Coronary artery (tissue), 2 donors: ENCODE measurements around the gene KDM6A.
"Not testable (repeated sequence)": the region's sequence is repeated elsewhere in the genome, so short reads cannot be mapped to it uniquely, and the experiment has no call there.

Experiments used
- DNase-seq: peaks from one replicate; pipeline ENCODE4 v3.0.0-alpha.2; 2017; ENCODE audit warnings: low spot score
- H3K27ac ChIP-seq, 2 donors: fragments of 200-600 bp; sonication (generic); one replicate each; pipeline ENCODE4 v1.5.1; 2016 to 2019
- H3K4me3 ChIP-seq: fragments of 200-600 bp; sonication (generic); 2 replicates; pipeline ENCODE4 v1.5.1; 2016; ENCODE audit warnings: mild to moderate bottlenecking, moderate library complexity
- TF ChIP-seq, protein P1 (sequence below): fragments of 200-600 bp; sonication (generic); IDR thresholded peaks from one replicate; pipeline ENCODE4 v1.5.1; 2019; ENCODE audit warnings: antibody characterized with exemption

Gene KDM6A

DNA sequence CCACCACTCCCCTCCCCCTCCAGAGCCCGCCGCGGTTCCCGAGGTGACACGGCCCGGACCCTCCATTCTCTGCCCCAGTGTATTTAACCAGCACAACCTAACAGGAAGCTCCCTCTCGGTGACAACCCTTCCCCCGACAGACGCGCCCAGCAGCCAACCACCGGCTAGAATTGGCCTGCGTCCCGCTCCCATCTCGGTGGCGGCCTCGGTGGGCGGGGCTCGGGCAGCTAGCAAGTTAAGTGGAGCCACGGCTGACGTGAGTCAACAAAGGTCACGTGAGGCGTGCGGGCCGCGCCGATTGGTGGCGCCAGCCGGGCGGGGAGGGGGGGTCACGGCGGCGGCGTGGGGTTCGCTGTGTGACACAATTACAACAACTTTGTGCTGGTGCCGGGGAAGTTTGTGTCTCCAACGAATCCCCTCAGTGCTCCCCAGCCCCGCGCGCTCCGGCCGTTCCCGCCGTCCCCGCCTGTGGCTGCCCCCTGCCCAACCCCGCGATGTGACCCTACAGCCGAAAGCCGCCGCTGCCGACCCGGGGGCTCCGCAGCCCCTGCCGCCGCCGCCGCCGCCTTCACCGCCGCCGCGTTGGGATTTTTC, at the start of gene KDM6A:
KDM6A (plus strand) TSS at position 368 of the 594 bp plus-strand sequence. CDS start 364 bp downstream, outside the sequence.
- peak; percentile 100 for DNase-seq

DNA sequence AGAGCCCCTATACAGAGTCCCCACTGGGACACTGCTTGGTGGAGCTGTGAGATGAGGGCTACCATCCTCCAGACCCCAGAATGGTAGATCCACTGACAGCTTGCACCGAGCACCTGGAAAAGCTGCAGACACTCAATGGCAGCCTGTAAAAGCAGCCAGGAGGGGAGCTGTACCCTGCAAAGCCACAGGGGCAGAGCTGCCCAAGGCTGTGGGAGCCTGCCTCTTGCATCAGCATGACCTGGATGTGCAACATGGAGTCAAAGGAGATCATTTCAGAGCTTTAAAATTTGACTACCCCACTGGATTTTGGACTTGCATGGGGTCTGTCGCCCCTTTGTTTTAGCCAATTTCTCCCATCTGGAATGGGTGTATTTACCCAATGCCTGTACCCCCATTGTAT, 49.8 kb upstream of the KDM6A start:
- H3K27ac ChIP-seq, H3K4me3 ChIP-seq, DNase-seq: not testable (repeated sequence)

More for the DNA sequence above, at the start of gene KDM6A:
- TF ChIP-seq, protein P1, sequence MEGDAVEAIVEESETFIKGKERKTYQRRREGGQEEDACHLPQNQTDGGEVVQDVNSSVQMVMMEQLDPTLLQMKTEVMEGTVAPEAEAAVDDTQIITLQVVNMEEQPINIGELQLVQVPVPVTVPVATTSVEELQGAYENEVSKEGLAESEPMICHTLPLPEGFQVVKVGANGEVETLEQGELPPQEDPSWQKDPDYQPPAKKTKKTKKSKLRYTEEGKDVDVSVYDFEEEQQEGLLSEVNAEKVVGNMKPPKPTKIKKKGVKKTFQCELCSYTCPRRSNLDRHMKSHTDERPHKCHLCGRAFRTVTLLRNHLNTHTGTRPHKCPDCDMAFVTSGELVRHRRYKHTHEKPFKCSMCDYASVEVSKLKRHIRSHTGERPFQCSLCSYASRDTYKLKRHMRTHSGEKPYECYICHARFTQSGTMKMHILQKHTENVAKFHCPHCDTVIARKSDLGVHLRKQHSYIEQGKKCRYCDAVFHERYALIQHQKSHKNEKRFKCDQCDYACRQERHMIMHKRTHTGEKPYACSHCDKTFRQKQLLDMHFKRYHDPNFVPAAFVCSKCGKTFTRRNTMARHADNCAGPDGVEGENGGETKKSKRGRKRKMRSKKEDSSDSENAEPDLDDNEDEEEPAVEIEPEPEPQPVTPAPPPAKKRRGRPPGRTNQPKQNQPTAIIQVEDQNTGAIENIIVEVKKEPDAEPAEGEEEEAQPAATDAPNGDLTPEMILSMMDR = no peak
- Histone ChIP-seq H3K27ac (peak within 1 kb of the TSS; percentile 98 to 100), H3K4me3 (peak within 1 kb of the TSS; percentile 91)

DNA sequence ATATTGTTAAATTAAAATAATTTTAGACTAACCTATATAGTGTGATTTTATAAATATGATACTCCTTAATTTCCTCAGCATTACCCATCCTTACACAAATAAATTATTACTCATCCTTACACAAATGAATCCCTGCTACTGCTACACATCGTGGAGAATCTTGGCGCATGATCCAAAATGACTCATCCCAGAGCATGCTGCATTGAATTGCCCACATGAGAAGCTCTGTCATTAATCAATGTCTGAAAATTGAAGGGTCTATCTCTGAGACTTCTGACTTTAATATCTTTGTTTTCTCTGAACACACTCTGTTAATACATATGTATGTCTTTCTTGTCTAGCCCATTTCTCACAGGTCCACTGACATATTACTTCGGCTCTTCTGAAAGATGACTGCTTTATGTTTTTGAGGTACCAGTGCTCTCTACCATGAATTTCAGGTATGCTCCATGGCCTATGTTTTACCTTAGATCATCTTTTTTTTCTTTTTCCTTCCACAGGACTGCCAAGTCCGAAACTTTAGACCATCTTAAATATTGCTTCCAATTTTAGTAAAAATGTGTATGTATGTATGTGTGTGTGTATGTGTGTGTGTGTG, 44.9 kb upstream of the KDM6A start:
- no peak overlapping the region for H3K4me3 ChIP-seq
- TF ChIP-seq, protein P1 = no peak
- H3K27ac ChIP-seq = no peak overlapping the region
- no peak for DNase-seq

DNA sequence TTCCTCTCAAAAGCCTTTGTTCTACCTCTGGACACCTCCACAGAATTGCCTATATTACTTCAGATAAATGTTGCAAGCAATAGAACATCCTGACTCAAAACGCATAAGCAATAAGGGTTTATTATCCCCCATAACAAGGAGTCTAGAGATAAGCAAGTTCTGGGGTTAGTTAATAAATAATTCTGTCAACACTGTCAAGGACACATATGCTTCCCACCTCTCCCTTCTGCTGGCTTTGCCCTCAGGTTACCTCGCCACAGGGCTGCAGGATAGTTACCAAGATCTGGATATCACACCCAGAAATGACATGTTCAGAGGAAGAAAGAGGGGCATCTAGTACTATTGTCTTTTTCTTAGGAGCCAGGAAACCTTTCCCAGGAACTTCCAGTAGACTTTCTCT, 43.2 kb upstream of the KDM6A start:
- Histone ChIP-seq H3K27ac (no peak overlapping the region), H3K4me3 (no peak overlapping the region)
- no peak for DNase-seq
- TF ChIP-seq, protein P1 = no peak

DNA sequence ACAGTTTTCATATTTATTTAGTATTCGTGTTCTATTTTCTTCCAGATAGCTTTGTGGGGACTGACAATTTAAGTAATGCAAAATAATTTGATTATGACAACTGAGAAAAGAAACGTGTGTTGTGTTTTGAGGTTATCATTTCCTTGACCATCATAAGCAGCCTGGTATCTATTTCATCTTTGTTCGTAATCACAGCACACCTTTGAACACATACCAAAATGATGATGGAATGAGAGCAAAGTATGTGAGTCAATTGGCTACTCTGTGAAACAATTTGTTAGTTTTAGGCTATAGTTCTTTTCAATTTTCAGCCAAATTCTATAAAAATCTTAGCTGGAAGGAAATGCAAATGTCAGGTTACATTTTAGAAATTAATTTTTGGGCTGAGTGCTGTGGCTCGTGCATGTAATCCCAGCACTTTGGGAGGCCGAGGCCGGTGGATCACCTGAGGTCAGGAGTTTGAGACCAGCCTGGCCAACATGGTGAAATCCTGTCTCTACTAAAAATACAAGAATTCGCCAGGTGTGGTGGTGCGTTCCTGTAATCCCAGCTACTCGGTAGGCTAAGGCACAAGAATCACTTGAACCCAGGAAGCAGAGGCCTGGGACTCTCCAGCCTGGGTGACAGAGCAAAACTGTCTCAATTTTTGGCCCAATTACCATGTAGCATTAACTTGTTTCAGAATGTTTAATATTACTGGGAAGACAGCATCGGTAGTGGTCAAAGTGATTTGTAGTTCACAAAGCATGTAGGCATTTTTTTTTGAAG, 30.3 kb upstream of the KDM6A start:
- TF ChIP-seq, protein P1 = no peak
- H3K27ac ChIP-seq = no peak overlapping the region
- DNase-seq = no peak
- H3K4me3 ChIP-seq = no peak overlapping the region

DNA sequence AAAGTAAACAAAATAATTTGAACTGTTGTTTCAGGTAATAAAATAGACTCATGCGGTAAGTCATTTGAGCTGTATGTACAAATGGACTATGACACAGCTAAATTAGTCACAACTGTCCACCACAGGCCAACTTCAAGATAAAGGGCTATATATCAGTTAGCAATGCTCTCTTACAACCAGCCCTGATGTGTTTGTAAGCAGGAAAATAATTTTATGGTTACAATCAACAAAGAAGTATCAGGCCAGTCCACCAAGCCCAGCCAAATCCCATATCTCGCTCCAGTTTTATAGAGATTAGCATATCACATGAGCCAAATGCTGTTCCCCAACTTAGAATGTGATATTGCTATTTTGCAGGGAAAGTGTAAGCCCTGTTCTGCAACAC, 29.7 kb upstream of the KDM6A start:
- TF ChIP-seq, protein P1 = no peak
- no peak for DNase-seq
- Histone ChIP-seq H3K4me3 (no peak overlapping the region), H3K27ac (no peak overlapping the region)

DNA sequence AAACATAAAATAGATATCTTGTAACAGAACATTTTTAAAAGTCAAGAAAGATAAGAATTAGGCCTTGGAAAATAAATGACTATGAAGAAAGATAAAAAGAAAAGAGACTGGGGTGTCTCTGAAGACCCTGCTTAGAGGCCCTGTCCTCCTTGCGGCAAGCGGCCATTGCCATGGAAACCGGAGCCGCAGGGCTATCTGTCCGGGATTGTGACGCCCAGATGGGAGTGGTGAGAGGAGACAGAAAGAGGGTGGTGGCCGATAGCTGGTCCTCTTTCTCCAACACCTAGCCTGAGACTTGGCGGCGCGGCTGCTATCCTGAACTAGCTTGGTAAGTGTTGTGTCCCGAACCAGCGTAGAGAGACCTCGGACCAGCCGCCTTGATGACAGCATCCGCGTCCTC, 29.2 kb upstream of the KDM6A start, which contains the start of gene DUSP21:
DUSP21 (plus strand) TSS at position 269 of the 400 bp plus-strand sequence; CDS start at position 381, 112 bp downstream.
- no peak for DNase-seq
- Histone ChIP-seq H3K27ac (no peak within 1 kb of the TSS), H3K4me3 (no peak within 1 kb of the TSS)
- TF ChIP-seq, protein P1 = no peak
